Fibroblast of gingiva (primary cell): Measurements from ENCODE around the gene ATP6V0A1.
"Not testable (repeated sequence)": the region's sequence is repeated elsewhere in the genome, so short reads cannot be mapped to it uniquely, and the experiment has no call there.

Source experiments
- DNase-seq: peaks from one replicate; pipeline ENCODE4 v3.0.0-alpha.2; 2011; ENCODE audit warnings: low read depth

Gene ATP6V0A1

DNA sequence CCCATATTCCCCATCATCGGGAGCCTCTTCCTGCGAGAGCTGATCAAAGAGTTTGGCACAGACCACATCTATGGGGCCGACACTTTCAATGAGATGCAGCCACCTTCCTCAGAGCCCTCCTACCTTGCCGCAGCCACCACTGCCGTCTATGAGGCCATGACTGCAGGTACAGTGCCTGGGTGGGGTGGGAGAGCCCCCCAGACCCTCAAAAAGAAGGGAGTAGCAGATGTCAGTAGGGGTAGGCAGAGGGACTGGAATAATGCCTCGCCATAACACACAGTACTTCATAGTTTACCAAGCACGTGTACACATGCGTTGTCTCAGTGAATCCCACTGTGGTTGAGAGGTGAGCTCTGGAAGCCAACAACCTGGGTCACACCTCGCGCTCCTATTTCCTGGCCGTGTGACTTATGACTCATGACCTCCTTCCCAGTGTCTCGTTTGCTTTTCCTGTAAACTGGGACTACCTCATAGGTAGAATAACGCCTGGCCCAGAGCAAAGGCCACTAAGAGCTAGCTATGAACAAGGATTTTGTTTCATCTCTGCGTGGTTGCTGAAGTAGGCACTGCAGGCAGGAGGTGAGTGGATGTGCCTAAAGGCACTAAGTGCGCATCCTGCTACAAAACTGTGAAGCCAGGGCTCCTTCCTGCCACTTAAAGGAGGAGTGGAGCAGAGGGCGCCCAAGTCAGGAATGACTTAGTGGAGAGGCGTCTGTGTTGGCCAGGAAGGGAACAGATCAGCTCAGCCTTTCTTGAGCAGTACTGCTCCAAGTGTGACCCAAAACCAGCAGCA is 82.6 kb downstream of the ATP6V0A1 start:
- DNase-seq = no peak

GRCh38 chr17:42543190-42544079 is 84.8 kb downstream of the ATP6V0A1 start:
- DNase-seq = no peak

GRCh38 chr17:42544874-42545283 is 86.2 kb downstream of the ATP6V0A1 start:
- DNase-seq = no peak

- DNase-seq = not testable (repeated sequence)
Observed at GRCh38 chr17:42545755-42546505, 87.3 kb downstream of the ATP6V0A1 start.

DNA sequence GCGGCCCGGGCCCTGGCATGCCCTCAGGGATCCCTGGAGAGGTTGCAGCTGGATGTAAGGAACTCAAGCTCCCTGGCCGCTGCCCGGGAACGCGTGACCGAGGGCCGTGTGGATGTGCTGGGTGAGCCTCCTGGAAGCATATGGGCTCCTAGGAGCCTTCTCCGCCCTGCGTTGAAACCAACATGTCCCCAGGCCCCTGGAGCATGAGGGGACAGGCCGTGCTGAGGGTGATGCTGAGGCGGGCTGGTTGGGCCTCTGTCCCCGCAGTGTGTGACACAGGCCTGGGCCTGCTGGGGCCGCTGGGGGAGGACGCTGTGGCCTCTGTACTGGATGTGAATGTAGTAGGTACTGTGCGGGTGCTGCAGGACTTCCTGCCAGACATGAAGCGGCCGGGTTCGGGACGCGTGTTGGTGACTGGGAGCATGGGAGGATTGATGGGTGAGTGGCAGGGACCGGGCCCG is 88.4 kb downstream of the ATP6V0A1 start:
- no peak for DNase-seq

- no peak for DNase-seq
Observed at GRCh38 chr17:42547698-42548069, 89.0 kb downstream of the ATP6V0A1 start.

DNA sequence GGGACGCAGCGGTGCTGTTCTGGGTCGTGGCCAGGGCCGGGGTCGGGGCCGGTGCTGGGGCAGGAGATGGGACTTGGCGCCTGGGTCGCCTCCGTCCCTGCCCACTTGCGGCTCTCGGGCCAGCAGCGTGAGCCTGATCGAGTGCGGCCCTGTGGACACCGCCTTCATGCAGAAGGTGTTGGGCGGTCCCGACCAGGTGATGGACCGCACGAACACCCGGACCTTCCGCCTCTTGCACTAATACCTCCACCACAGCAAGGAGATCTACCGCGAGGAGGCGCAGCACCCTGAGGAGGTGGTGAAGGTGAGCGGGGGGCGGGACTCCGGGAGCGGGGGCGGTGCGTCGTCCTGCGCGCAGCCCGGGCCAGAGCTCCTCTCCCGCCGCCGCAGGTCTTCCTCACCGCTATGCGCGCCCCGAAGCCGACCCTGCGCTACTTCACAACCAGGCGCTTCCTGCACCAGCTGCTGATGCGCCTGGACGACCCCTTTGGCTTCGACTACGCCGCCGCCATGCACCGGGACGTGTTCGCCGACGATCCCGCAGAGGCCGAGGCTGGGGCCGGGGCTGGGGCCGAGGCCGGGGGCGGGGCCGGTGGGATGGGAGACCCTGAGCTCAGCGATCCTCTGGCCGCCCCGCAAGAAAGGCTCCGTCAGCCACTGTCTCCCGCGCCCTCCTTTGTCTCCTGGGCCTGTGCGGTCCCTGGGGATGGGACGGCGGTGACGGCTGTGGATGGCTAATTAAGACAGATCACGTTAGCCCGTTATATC is 89.6 kb downstream of the ATP6V0A1 start:
- DNase-seq = no peak

GRCh38 chr17:42548993-42549755 is 90.5 kb downstream of the ATP6V0A1 start:
- no peak for DNase-seq

DNA sequence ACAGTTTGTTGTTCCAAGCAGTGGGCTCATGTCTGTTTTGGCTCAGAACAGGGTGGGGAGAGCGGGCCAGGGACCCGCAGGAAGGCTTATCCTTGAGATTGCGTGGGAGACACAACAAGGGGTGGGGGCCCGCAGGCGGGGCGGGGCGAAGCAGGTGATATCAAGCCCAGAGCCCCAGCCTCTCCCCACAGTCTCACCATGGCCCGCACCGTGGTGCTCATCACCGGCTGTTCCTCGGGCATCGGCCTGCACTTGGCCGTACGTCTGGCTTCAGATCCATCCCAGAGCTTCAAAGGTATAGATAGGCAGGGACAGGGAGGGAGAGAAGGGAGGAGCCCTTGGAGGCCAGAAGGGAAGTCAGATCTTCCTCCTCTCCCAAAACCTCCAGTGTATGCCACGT is 94.1 kb downstream of the ATP6V0A1 start, which contains the start of gene HSD17B1:
TSS of gene HSD17B1 (plus strand) at position 188 of the 400 bp plus-strand sequence. CDS start at position 199, 11 bp downstream.
- DNase-seq = not testable (repeated sequence)

DNA sequence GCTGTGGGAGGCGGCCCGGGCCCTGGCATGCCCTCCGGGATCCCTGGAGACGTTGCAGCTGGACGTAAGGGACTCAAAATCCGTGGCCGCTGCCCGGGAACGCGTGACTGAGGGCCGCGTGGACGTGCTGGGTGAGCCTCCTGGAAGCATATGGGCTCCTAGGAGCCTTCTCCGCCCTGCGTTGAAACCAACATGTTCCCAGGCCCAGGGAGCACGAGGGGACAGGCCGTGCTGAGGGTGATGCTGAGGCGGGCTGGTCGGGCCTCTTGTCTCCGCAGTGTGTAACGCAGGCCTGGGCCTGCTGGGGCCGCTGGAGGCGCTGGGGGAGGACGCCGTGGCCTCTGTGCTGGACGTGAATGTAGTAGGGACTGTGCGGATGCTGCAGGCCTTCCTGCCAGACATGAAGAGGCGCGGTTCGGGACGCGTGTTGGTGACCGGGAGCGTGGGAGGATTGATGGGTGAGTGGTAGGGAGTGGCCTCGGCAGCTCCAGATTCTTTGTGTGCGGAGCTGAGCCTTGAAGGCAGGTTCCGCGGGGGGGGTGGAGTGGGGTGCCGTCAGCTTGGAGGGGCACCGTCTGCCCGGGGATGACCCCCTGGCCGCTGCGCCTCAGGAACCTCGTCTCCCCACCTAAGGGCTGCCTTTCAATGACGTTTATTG is 94.6 kb downstream of the ATP6V0A1 start:
- DNase-seq = no peak

DNA sequence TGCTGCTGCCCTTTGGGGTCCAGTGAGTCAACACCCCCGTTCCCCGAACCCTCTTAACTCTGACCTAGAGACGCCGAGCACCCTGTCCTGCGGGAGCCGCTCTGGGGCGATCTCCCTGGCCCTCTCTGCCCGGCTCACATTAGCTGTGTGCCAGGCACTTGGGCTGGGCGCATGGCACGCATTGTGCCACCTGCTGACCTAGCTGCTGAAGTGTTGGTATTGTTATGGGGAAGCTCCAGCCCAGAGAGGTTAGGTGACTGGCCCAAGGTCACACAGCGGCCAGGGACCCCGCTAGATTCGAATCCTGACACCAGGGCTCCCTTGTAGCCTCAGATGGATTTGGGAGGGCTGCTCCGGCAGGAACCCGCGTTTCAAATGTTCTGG is 95.2 kb downstream of the ATP6V0A1 start:
- DNase-seq = no peak

GRCh38 chr17:42554250-42555121 is 95.8 kb downstream of the ATP6V0A1 start:
- DNase-seq = peak; percentile 73

- DNase-seq = no peak
Observed at GRCh38 chr17:42555122-42555622, 96.5 kb downstream of the ATP6V0A1 start.

DNA sequence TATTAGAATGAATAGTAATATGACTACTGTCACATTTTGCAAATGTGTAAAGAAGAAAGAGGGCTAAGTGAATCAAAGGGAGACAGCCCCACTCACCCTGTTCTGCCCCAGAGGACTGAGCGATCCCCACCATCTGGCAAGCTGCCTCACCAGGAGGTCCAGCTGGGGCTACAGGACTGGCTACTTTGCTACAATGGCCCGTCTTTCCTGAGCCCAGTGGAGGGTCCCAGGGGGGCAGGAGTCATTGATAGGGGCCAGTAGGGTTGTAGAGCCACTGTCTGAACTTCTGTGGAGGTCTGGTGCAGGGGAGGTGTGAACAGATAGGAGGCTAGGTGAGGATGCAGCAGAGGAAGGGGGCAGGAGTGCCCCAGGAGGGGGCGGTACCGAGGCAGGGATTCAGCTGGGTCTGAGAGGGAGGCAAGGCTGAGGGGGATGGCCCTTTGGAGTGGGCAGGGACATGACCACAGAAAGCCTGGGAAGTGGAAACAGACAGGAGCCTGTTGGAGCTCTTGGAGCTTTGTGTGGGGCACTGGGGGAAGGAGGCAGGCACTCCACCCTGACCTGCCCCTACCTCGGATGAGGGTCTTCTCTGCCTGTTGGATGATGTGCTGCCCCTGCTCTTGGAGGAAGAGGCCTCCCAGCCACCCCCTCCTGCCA is 97.4 kb downstream of the ATP6V0A1 start:
- DNase-seq = not testable (repeated sequence)

DNA sequence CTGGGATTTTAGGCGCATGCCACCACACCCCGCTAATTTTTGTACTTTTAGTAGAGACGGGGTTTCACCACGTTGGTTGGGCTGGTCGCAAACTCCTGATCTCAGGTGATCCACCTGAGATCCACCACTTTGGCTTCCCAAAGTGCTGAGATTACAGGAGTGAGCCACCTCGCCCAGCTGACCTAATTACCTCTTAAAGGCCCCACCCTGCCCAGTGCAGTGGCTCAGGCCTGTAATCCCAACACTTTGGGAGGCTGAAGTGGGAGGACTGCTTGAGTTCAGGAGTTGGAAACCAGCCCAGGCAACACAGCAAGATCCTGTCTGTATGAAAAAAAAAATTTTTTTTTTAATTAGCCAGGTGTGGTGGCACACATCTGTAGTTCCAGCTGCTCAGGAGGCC is 100.4 kb downstream of the ATP6V0A1 start:
- DNase-seq = no peak

GRCh38 chr17:42560246-42560645 is 101.6 kb downstream of the ATP6V0A1 start:
- DNase-seq = no peak

GRCh38 chr17:42561897-42562387 is 103.3 kb downstream of the ATP6V0A1 start, which contains the start of gene COASY:
Gene COASY (plus strand): TSS chr17:42562148. CDS start chr17:42562623, 475 bp downstream.
- DNase-seq = peak; percentile 97
